SH-SY5Y (cell line): ENCODE data around the gene RAG2.

Experiments used
- GATA2 ChIP-seq: IDR thresholded peaks from 2 replicates; pipeline ENCODE4 v1.6.1; 2011; ENCODE audit warnings: mild to moderate bottlenecking, low read depth, low read length
- GATA3 ChIP-seq: IDR thresholded peaks from 2 replicates; pipeline ENCODE4 v1.6.1; 2011; ENCODE audit warnings: low read depth, mild to moderate bottlenecking, low read length, moderate library complexity

DNA sequence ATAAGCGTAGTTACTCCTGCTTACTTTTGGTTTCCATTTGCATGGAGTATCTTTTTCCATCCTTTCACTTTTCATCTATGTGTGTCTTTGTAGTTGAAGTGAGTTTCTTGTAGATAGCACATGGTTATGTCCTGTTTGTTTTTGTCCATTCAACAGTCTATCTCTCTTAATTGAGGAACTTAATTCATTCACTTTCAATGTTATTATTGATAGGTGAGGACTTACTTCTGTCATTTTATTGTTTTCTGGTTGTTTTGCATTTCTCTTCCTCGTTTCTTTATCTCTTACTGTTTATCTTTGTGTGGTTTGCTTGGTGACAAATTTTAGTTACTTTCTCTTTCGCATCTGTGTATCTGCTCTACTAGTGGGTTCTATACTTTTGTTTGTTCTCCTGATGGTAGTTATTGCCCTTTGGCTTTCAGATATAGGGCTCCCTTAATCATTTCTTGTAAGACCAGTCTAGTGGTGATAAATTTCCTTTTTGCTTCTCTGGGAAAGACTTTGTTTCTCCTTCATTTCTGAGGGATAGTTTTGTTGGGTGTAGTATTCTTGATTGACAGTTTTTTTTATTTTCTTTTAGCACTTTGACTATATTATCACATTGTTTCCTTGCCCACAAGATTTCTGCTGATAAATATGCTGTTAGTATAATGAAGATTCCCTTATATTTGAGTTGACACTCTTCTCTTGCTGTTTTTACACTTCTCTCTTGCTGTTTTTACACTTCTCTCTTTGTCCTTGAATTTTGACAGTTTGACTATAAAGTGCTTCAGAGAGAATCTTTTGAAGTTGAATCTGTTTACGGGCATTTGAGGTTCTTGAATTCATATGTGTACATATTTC is 39.2 kb downstream of the RAG2 start:
- no peak for TF ChIP-seq GATA2
- TF ChIP-seq GATA3: no peak
